ENCODE measurements around the gene PAPSS1. TPM values are rescaled to one million over a fixed set of nuclear protein-coding genes. Genes with fewer than 3 reads are reported as not detected.

The PAPSS1 gene
- total and polyA plus RNA-seq, 2 donors (not counting 3 experiments of a cell fraction or from before 2014, with no cell fraction given), result 69.6 to 77.2 TPM

DNA sequence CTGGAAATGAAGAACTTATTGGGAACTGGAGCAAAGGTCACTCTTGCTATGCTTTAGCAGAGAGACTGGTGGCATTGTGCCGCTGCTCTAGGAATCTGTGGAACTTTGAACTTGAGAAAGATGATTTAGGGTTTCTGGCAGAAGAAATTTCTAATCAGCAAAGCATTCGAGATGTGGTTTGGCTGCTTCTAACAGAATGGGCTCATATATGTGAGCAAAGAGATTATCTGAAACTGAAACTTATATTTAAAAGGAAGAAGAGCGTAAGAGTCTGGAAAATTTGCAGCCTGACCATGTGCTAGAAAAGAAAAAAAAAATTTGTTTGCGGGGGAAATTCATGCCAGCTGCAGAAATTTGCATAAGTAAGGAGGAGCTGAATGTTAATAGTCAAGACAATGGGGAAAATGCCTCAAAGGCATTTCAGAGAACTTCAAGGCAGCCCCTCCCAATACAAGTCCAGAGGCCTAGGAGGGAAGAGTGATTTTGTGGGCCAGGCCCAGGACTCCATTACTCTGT lies 35.9 kb upstream of the PAPSS1 start:
- no peaks in the 10 kb centered on the region for H3K36me3 ChIP-seq (ENCODE audit: control insufficient read depth in 2 of 2, extremely low read depth in 1 of 2, insufficient read depth in 2 of 2, low read length in 2 of 2)
- H3K9me1 ChIP-seq (replicated peaks; ENCODE audit: control insufficient read depth, extremely low read depth, insufficient read depth, low read length), result no peaks in the 10 kb centered on the region
- TF ChIP-seq, protein P1, sequence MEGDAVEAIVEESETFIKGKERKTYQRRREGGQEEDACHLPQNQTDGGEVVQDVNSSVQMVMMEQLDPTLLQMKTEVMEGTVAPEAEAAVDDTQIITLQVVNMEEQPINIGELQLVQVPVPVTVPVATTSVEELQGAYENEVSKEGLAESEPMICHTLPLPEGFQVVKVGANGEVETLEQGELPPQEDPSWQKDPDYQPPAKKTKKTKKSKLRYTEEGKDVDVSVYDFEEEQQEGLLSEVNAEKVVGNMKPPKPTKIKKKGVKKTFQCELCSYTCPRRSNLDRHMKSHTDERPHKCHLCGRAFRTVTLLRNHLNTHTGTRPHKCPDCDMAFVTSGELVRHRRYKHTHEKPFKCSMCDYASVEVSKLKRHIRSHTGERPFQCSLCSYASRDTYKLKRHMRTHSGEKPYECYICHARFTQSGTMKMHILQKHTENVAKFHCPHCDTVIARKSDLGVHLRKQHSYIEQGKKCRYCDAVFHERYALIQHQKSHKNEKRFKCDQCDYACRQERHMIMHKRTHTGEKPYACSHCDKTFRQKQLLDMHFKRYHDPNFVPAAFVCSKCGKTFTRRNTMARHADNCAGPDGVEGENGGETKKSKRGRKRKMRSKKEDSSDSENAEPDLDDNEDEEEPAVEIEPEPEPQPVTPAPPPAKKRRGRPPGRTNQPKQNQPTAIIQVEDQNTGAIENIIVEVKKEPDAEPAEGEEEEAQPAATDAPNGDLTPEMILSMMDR (IDR thresholded peaks at IDR 0.05; ENCODE audit: extremely low read depth in 1 of 2, insufficient read depth in 1 of 2, low read depth in 1 of 2, low read length in 2 of 2), result no peak
- TF ChIP-seq JUN (IDR thresholded peaks at IDR 0.05; ENCODE audit: borderline replicate concordance, insufficient read depth, insufficient read length, low read depth) (no peak), FOS (IDR thresholded peaks at IDR 0.05; ENCODE audit: borderline replicate concordance, insufficient read depth, low read length) (no peak), POLR2A (IDR thresholded peaks at IDR 0.05; ENCODE audit: low read depth, low read length) (no peak), EZH2 (IDR thresholded peaks at IDR 0.05; ENCODE audit: borderline replicate concordance, low read depth, low read length, severe bottlenecking) (no peak), POLR2AphosphoS5 (IDR thresholded peaks at IDR 0.05; ENCODE audit: insufficient read depth, low read depth, low read length) (no peak), GATA2 (IDR thresholded peaks at IDR 0.05; ENCODE audit: insufficient read depth, insufficient read length, low read depth, low read length) (no peak), MYC (IDR thresholded peaks at IDR 0.05; ENCODE audit: low read depth, low read length) (no peak)
- TF ChIP-seq, protein P2, sequence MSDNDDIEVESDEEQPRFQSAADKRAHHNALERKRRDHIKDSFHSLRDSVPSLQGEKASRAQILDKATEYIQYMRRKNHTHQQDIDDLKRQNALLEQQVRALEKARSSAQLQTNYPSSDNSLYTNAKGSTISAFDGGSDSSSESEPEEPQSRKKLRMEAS (IDR thresholded peaks at IDR 0.05; ENCODE audit: insufficient read depth, insufficient read length), result no peak
- peaks cover 7 to 11% of the 10 kb centered on the region in 2 experiments for H3K27me3 ChIP-seq (ENCODE audit: control insufficient read depth in 2 of 2, insufficient read depth in 2 of 2, low read length in 2 of 2)
- DNase-seq (ENCODE audit: low read depth, low spot score) (no peak), FAIRE-seq (no peak)
- no peaks in the 10 kb centered on the region for H3K79me2 ChIP-seq (ENCODE audit: control insufficient read depth, insufficient read depth, low read length)
- H3K4me2 ChIP-seq (ENCODE audit: insufficient read depth, low read length), result no peak overlapping the region
- dilution Hi-C loops (cut with MboI; ENCODE audit: extremely low pct_ligation_motif_present, low sequenced_read_pairs) (no loop called here), intact Hi-C loops (cut with micrococcal nuclease) (no loop called here)
- CTCF ChIA-PET, result interaction anchor here (1.6 to 5.2 kb wide), 2 partner anchors 157 to 817 kb away, joined by 5 to 89 read pairs; no protein-coding TSS in a partner anchor
- H4K20me1 ChIP-seq (replicated peaks; ENCODE audit: control insufficient read depth, extremely low read depth, insufficient read depth, low read length), result no peaks in the 10 kb centered on the region
- no peak overlapping the region for H3K9ac ChIP-seq (replicated peaks; ENCODE audit: extremely low read depth, insufficient read depth, low read length)
- H3K4me3 ChIP-seq (replicated peaks in 1 of 3; ENCODE audit: insufficient read depth in 1 of 3, low read depth in 1 of 3, low read length in 3 of 3), result no peak overlapping the region
- no peaks in the 10 kb centered on the region for H3K4me1 ChIP-seq (ENCODE audit: control insufficient read depth, extremely low read depth, insufficient read depth, low read length)
- no peak overlapping the region for H2AFZ ChIP-seq (ENCODE audit: low read depth, low read length)
- BruUV-seq (replicated peaks), result no TSS peak
- no peaks in the 10 kb centered on the region for H3K9me3 ChIP-seq (replicated peaks; ENCODE audit: control insufficient read depth, insufficient read depth, low read length)
- POLR2A ChIA-PET, result no interaction called here
- H3K27ac ChIP-seq (ENCODE audit: insufficient read depth, low read depth, low read length), result no peak overlapping the region
